HCT116 (cell line): ENCODE data around the gene FRMPD4. TPM values are rescaled to one million over a fixed set of nuclear protein-coding genes. Genes with fewer than 3 reads are reported as not detected.

Source experiments
- ATAC-seq: fragments of 200-7000 bp; cut with Tn5 transposase; 2 replicates; pipeline ENCODE4 v1.9.1; 2020; ENCODE audit warnings: mild to moderate bottlenecking, moderate library complexity
- BruUV-seq: library from RNA; stranded (reverse); fragments of 400-500 nt; replicated peaks from 2 replicates; lab custom pipeline; 2021; lab: Mats Ljungman, UMichigan
- CTCF ChIA-PET: fragments of 300-600 bp; sonication (Branson Sonifier 250); formaldehyde crosslinking; loops from one replicate; lab custom pipeline; 2021; ENCODE audit warnings: antibody characterized with exemption; lab: Charles Lee
- POLR2A ChIA-PET: fragments of 300-600, 350-600 bp; sonication (Branson Sonifier 250); formaldehyde crosslinking; loops from one replicate; lab custom pipeline; 2021; ENCODE audit warnings: antibody characterized with exemption; lab: Charles Lee
- RAD21 ChIA-PET, 2 experiments: fragments of 300-600 bp; sonication (Branson Sonifier 250); formaldehyde crosslinking; loops; one replicate each; lab custom pipeline; 2023; ENCODE audit warnings: low total read pairs in 2 of 2; ENCODE audit not compliant: uncharacterized antibody in 2 of 2, unreplicated experiment in 2 of 2, low non-redundant PET in 1 of 2; lab: Charles Lee
- DNase-seq: peaks from one replicate; pipeline ENCODE4 v3.0.0-alpha.2; 2010; ENCODE audit warnings: low read depth, low spot score
- H2AFZ ChIP-seq: fragments of 200-600 bp; shearing (Covaris generic), sonication (generic); 2 replicates; pipeline ENCODE4 v1.6.1; 2017; ENCODE audit warnings: low read depth, mixed run types, mixed read lengths, antibody characterized with exemption, low read length; ENCODE audit not compliant: poor library complexity, severe bottlenecking
- H3K27ac ChIP-seq: 2 replicates; pipeline ENCODE4 v1.5.1; 2012; ENCODE audit warnings: low read depth, low read length
- H3K27me3 ChIP-seq: fragments of 200-600 bp; sonication (generic); 2 replicates; pipeline ENCODE4 v1.6.1; 2016; ENCODE audit warnings: mixed run types, low read length, mixed read lengths; ENCODE audit not compliant: insufficient read depth
- H3K36me3 ChIP-seq, 2 experiments: fragments of 200-500 bp in 1 of 2; fragments of 200-600 bp in 1 of 2; sonication (Bioruptor generic) in 1 of 2; sonication (generic) in 1 of 2; 2 replicates each; pipeline versions ENCODE4 v1.5.1 to v1.6.1; 2014 to 2016; ENCODE audit warnings: low read length in 2 of 2, inconsistent platforms in 1 of 2, mixed read lengths in 1 of 2, mixed run types in 1 of 2; ENCODE audit not compliant: insufficient read depth in 2 of 2, control insufficient read depth in 1 of 2
- H3K4me1 ChIP-seq, 2 experiments: fragments of 200-600 bp in 1 of 2; sonication (generic) in 1 of 2; 2 replicates each; pipeline versions ENCODE4 v1.5.1 to v1.6.1; 2012 to 2017; ENCODE audit warnings: low read length in 2 of 2, inconsistent platforms in 1 of 2, mild to moderate bottlenecking in 1 of 2, mixed read lengths in 1 of 2, mixed run types in 1 of 2, moderate library complexity in 1 of 2; ENCODE audit not compliant: insufficient read depth in 2 of 2, control insufficient read depth in 1 of 2
- H3K4me2 ChIP-seq: fragments of 200-600 bp; sonication (generic); 2 replicates; pipeline ENCODE4 v1.6.1; 2017; ENCODE audit warnings: mixed run types, low read length, mixed read lengths
- H3K4me3 ChIP-seq, 2 experiments: fragments of 200-600 bp in 1 of 2; sonication (generic) in 1 of 2; replicated peaks in 1 of 2; 2 replicates each; pipeline ENCODE4 v1.5.1; 2011 to 2016; ENCODE audit warnings: low read length in 2 of 2, control low read depth in 1 of 2, low read depth in 1 of 2, mild to moderate bottlenecking in 1 of 2, mixed read lengths in 1 of 2, mixed run types in 1 of 2
- H3K79me2 ChIP-seq: fragments of 200-600 bp; sonication (generic); 2 replicates; pipeline ENCODE4 v1.6.1; 2017; ENCODE audit warnings: mild to moderate bottlenecking, mixed run types, low read length, moderate library complexity, mixed read lengths; ENCODE audit not compliant: insufficient read depth
- H3K9ac ChIP-seq: fragments of 200-600 bp; sonication (generic); 2 replicates; pipeline ENCODE4 v1.6.1; 2016; ENCODE audit warnings: low read length, mixed read lengths
- H3K9me2 ChIP-seq: fragments of 200-600 bp; sonication (generic), shearing (Covaris generic); 2 replicates; pipeline ENCODE4 v1.6.1; 2017; ENCODE audit warnings: mixed run types, mild to moderate bottlenecking, moderate library complexity; ENCODE audit not compliant: insufficient read depth
- H3K9me3 ChIP-seq, 2 experiments: fragments of 200-500 bp in 1 of 2; fragments of 200-600 bp in 1 of 2; sonication (Bioruptor generic) in 1 of 2; sonication (generic) in 1 of 2; 2 replicates each; pipeline ENCODE4 v1.6.1; 2014 to 2017; ENCODE audit warnings: low read length in 2 of 2, mixed read lengths in 2 of 2, inconsistent platforms in 1 of 2, low read depth in 1 of 2, mild to moderate bottlenecking in 1 of 2, mixed run types in 1 of 2, moderate library complexity in 1 of 2; ENCODE audit not compliant: control insufficient read depth in 1 of 2, insufficient read depth in 1 of 2
- H4K20me1 ChIP-seq: fragments of 200-600 bp; sonication (generic), shearing (Covaris generic); 2 replicates; pipeline ENCODE4 v1.6.1; 2017; ENCODE audit warnings: mixed run types, mild to moderate bottlenecking, moderate library complexity; ENCODE audit not compliant: insufficient read depth
- CEBPB ChIP-seq: IDR thresholded peaks from 2 replicates; pipeline ENCODE4 v1.6.1; 2012; ENCODE audit warnings: low read depth
- EGR1 ChIP-seq: IDR thresholded peaks from 2 replicates; pipeline ENCODE4 v1.6.1; 2012; ENCODE audit warnings: low read depth
- JUND ChIP-seq: IDR thresholded peaks from 2 replicates; pipeline ENCODE4 v1.6.1; 2012
- POLR2AphosphoS5 ChIP-seq: IDR thresholded peaks from 2 replicates; pipeline ENCODE4 v1.6.1; 2011; ENCODE audit warnings: mild to moderate bottlenecking, low read depth, low read length, moderate library complexity
- SIN3A ChIP-seq: IDR thresholded peaks from 2 replicates; pipeline ENCODE4 v1.6.1; 2012; ENCODE audit warnings: low read depth
- SRF ChIP-seq: IDR thresholded peaks from 2 replicates; pipeline ENCODE4 v1.6.1; 2012; ENCODE audit warnings: low read depth
- TCF7L2 ChIP-seq: IDR thresholded peaks from 2 replicates; pipeline ENCODE4 v1.7.0; 2011; ENCODE audit warnings: borderline replicate concordance, inconsistent platforms; ENCODE audit not compliant: insufficient read depth, insufficient read length; ENCODE audit errors: extremely low read depth
- ZBTB33 ChIP-seq: IDR thresholded peaks from 2 replicates; pipeline ENCODE4 v1.6.1; 2011; ENCODE audit warnings: mild to moderate bottlenecking, low read length, moderate library complexity; ENCODE audit not compliant: insufficient replicate concordance; ENCODE audit errors: extremely low read depth
- ZNF274 ChIP-seq: fragments of 200-500 bp; sonication (Bioruptor generic); IDR thresholded peaks from 2 replicates; pipeline ENCODE4 v1.6.1; 2014; ENCODE audit warnings: mild to moderate bottlenecking, low read depth, low read length, inconsistent platforms
- intact Hi-C: fragments of 100-400 bp; cut with micrococcal nuclease; formaldehyde crosslinking; loops from 2 replicates; pipeline ENCODE4 v1.10.0; 2022
- total RNA-seq: library from RNA; stranded (reverse); gene quantifications from one replicate; pipeline ENCODE4 v1.2.1, GENCODE V29; 2021; ENCODE audit not compliant: unreplicated experiment

Gene FRMPD4
- total RNA-seq, 1 experiment from 2014 or later = not detected

- no peak for DNase-seq
- Histone ChIP-seq H4K20me1 (no peaks in the 10 kb centered on the region), H3K79me2 (no peaks in the 10 kb centered on the region), H3K9ac (no peak overlapping the region), H3K4me2 (no peak overlapping the region), H3K36me3 (no peaks in the 10 kb centered on the region), H3K4me3 (no peak overlapping the region), H3K9me2 (no peaks in the 10 kb centered on the region), H3K4me1 (no peaks in the 10 kb centered on the region)
- POLR2A ChIA-PET = no interaction called here
- no peak for TF ChIP-seq CEBPB
- TF ChIP-seq JUND = no peak
- no peak for TF ChIP-seq EGR1
- no peak for TF ChIP-seq SIN3A
- no peak for TF ChIP-seq SRF
- no peak for TF ChIP-seq ZBTB33
- TF ChIP-seq POLR2AphosphoS5 = no peak
- no peak for TF ChIP-seq ZNF274
- TF ChIP-seq TCF7L2 = no peak
- TF ChIP-seq, all 23 proteins: peak for 0
- ChIA-PET RAD21 (no interaction called here), CTCF (no interaction called here)
- Histone ChIP-seq H2AFZ (no peak overlapping the region), H3K27me3 (no peaks in the 10 kb centered on the region), H3K9me3 (no peaks in the 10 kb centered on the region), H3K27ac (no peak overlapping the region)
- intact Hi-C loops = no loop called here
- ATAC-seq = no peak
- BruUV-seq = no TSS peak
These were observed 222.8 kb downstream of the FRMPD4 start for GRCh38 chrX:12360986-12361598.
